ENCODE measurements around the gene CCL26.
A peak's percentile ranks its signal among the peaks of the same experiment; 100 is the strongest.
"Not testable (repeated sequence)": the region's sequence is repeated elsewhere in the genome, so short reads cannot be mapped to it uniquely, and the experiment has no call there.

The CCL26 gene

DNA sequence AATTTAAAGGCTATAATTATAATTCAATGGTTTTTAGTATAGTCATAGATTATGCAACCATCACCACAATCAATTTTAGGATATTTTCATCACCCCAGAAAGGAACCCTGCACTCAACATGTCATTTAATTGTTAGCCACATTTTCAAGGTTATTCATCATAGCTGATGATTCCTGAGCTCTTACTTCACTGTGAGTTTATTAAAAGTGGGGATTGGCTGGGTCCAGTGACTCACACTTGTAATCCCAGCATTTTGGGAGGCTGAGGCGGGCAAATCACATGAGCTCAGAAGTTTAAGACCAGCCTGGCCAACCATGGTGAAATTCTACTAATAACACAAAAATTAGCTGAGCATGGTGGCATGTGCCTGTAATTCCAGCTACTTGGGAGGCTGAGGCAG, 787 bp downstream of the CCL26 start:
- Histone ChIP-seq H3K27me3 (ENCODE audit: control insufficient read depth, low read length) (peaks cover 11% of the 10 kb centered on the region; the same call in 1 of the 2 replicates), H3K36me3 (ENCODE audit: control insufficient read depth, low read length) (no peaks in the 10 kb centered on the region), H3K9me2 (replicated peaks; ENCODE audit: control insufficient read depth, low read length) (no peaks in the 10 kb centered on the region), H4K20me1 (ENCODE audit: control insufficient read depth, insufficient read depth, low read depth, low read length) (no peaks in the 10 kb centered on the region), H3K79me2 (ENCODE audit: control insufficient read depth, low read length) (no peaks in the 10 kb centered on the region), H3K4me1 (ENCODE audit: control insufficient read depth, low read length) (no peaks in the 10 kb centered on the region), H3K27ac (ENCODE audit: low read depth, low read length) (no peak overlapping the region), H3K9me3 (ENCODE audit: control insufficient read depth, insufficient read depth, low read length) (no peaks in the 10 kb centered on the region), H3K4me2 (ENCODE audit: low read length) (no peak overlapping the region), H3K4me3 (ENCODE audit: low read length) (no peak overlapping the region), H3F3A (ENCODE audit: control insufficient read depth, insufficient read depth) (no peaks in the 10 kb centered on the region)
- TF ChIP-seq EZH2phosphoT487 (IDR thresholded peaks at IDR 0.05; ENCODE audit: borderline replicate concordance, low read length): no peak
- TF ChIP-seq, protein P1, sequence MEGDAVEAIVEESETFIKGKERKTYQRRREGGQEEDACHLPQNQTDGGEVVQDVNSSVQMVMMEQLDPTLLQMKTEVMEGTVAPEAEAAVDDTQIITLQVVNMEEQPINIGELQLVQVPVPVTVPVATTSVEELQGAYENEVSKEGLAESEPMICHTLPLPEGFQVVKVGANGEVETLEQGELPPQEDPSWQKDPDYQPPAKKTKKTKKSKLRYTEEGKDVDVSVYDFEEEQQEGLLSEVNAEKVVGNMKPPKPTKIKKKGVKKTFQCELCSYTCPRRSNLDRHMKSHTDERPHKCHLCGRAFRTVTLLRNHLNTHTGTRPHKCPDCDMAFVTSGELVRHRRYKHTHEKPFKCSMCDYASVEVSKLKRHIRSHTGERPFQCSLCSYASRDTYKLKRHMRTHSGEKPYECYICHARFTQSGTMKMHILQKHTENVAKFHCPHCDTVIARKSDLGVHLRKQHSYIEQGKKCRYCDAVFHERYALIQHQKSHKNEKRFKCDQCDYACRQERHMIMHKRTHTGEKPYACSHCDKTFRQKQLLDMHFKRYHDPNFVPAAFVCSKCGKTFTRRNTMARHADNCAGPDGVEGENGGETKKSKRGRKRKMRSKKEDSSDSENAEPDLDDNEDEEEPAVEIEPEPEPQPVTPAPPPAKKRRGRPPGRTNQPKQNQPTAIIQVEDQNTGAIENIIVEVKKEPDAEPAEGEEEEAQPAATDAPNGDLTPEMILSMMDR (IDR thresholded peaks at IDR 0.05; ENCODE audit: low read depth, low read length, poor library complexity, severe bottlenecking): no peak

- Histone ChIP-seq H3K4me2 (ENCODE audit: low read length) (no peak overlapping the region), H3K9me2 (replicated peaks; ENCODE audit: control insufficient read depth, low read length) (no peaks in the 10 kb centered on the region), H3K4me3 (ENCODE audit: low read length) (no peak overlapping the region), H3K79me2 (ENCODE audit: control insufficient read depth, low read length) (no peaks in the 10 kb centered on the region), H3K4me1 (ENCODE audit: control insufficient read depth, low read length) (peaks cover 10% of the 10 kb centered on the region), H3K27me3 (ENCODE audit: control insufficient read depth, low read length) (no peaks in the 10 kb centered on the region), H4K20me1 (ENCODE audit: control insufficient read depth, insufficient read depth, low read depth, low read length) (no peaks in the 10 kb centered on the region), H3K36me3 (ENCODE audit: control insufficient read depth, low read length) (no peaks in the 10 kb centered on the region), H3K27ac (ENCODE audit: low read depth, low read length) (no peak overlapping the region), H3F3A (ENCODE audit: control insufficient read depth, insufficient read depth) (no peaks in the 10 kb centered on the region), H3K9me3 (ENCODE audit: control insufficient read depth, insufficient read depth, low read length) (no peaks in the 10 kb centered on the region)
- TF ChIP-seq, protein P1 (IDR thresholded peaks at IDR 0.05; ENCODE audit: low read depth, low read length, poor library complexity, severe bottlenecking): peak; percentile 69
- TF ChIP-seq EZH2phosphoT487 (IDR thresholded peaks at IDR 0.05; ENCODE audit: borderline replicate concordance, low read length): no peak
Measured at GRCh38 chr7:75762350-75762917, 9.6 kb downstream of the CCL26 start.

DNA sequence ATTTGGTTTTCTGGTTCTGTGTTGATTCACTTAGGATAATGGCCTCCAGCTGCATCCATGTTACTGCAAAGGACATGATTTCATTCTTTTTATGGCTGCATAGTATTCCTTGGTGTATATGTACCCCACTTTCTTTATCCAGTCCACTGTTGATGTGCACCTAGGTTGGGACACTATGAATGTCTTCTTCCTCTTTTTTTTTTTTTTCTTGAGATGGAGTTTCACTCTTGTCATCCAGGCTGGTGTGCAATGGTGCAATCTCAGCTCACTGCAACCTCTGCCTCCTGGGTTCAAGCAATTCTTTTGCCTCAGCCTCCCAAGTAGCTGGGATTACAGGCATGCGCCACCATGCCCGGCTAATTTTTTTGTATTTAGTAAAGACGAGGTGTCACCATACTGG, 10.2 kb downstream of the CCL26 start:
- H3K4me1 ChIP-seq (ENCODE audit: control insufficient read depth, low read length): peaks cover 10% of the 10 kb centered on the region
- not testable (repeated sequence) for H3K79me2 ChIP-seq (ENCODE audit: control insufficient read depth, low read length)

DNA sequence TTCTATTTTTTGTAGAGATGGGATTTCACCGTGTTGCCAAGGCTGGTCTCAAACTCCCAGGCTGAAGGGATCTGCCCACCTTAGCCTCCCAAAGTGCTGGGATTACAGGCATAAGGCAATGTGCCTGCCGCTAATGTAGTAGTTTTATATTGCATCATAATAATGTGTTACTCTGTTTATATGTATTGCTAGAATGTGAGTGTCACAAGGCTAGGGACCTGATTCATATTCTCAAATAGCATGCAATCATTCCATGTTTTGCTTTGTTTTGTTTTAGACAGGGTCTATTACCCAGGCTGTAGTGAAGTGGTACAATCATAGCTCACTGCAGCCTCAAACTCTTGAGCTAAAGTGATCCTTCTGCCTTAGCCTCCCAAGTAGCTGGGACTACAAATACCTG, 13.5 kb downstream of the CCL26 start:
- peaks cover 2% of the 10 kb centered on the region for H3K4me1 ChIP-seq (ENCODE audit: control insufficient read depth, low read length)
- no peaks in the 10 kb centered on the region for H4K20me1 ChIP-seq (ENCODE audit: control insufficient read depth, insufficient read depth, low read depth, low read length)
- H3K9me3 ChIP-seq (ENCODE audit: control insufficient read depth, insufficient read depth, low read length): no peaks in the 10 kb centered on the region
- no peaks in the 10 kb centered on the region for H3K27me3 ChIP-seq (ENCODE audit: control insufficient read depth, low read length)
- H3K79me2 ChIP-seq (ENCODE audit: control insufficient read depth, low read length): no peaks in the 10 kb centered on the region
- no peak for TF ChIP-seq EZH2phosphoT487 (IDR thresholded peaks at IDR 0.05; ENCODE audit: borderline replicate concordance, low read length)
- TF ChIP-seq, protein P1 (IDR thresholded peaks at IDR 0.05; ENCODE audit: low read depth, low read length, poor library complexity, severe bottlenecking): no peak
- H3K4me2 ChIP-seq (ENCODE audit: low read length): no peak overlapping the region
- no peaks in the 10 kb centered on the region for H3F3A ChIP-seq (ENCODE audit: control insufficient read depth, insufficient read depth)
- no peak overlapping the region for H3K27ac ChIP-seq (ENCODE audit: low read depth, low read length)
- H3K36me3 ChIP-seq (ENCODE audit: control insufficient read depth, low read length): no peaks in the 10 kb centered on the region
- no peaks in the 10 kb centered on the region for H3K9me2 ChIP-seq (replicated peaks; ENCODE audit: control insufficient read depth, low read length)
- H3K4me3 ChIP-seq (ENCODE audit: low read length): no peak overlapping the region

More for the DNA sequence above, 10.2 kb downstream of the CCL26 start:
- H3K4me2 ChIP-seq (ENCODE audit: low read length); H3K4me3 ChIP-seq (ENCODE audit: low read length); H3K36me3 ChIP-seq (ENCODE audit: control insufficient read depth, low read length); H3K9me3 ChIP-seq (ENCODE audit: control insufficient read depth, insufficient read depth, low read length); H3F3A ChIP-seq (ENCODE audit: control insufficient read depth, insufficient read depth); H3K9me2 ChIP-seq (replicated peaks; ENCODE audit: control insufficient read depth, low read length); H3K27me3 ChIP-seq (ENCODE audit: control insufficient read depth, low read length); H3K27ac ChIP-seq (ENCODE audit: low read depth, low read length); H4K20me1 ChIP-seq (ENCODE audit: control insufficient read depth, insufficient read depth, low read depth, low read length): not testable (repeated sequence)
